Lower leg skin (tissue), 4 donors: ENCODE measurements around the gene SOWAHA. TPM values are rescaled to one million over a fixed set of nuclear protein-coding genes. Genes with fewer than 3 reads are reported as not detected.
A peak's percentile ranks its signal among the peaks of the same experiment; 100 is the strongest.

Source experiments
- DNase-seq, 2 donors: peaks; one replicate each; pipeline ENCODE4 v3.0.0-alpha.2; 2019; ENCODE audit warnings: low spot score in 2 of 2
- H3K4me3 ChIP-seq: fragments of 200-600 bp; sonication (generic); 2 replicates; pipeline ENCODE4 v1.5.1; 2017; ENCODE audit warnings: mild to moderate bottlenecking, low read depth; ENCODE audit not compliant: poor library complexity, severe bottlenecking
- CTCF ChIP-seq, 3 donors: fragments of 450-650 bp; IDR thresholded peaks; one replicate each; pipeline ENCODE4 v1.5.1; 2016; ENCODE audit warnings: antibody characterized with exemption in 3 of 3, mild to moderate bottlenecking in 3 of 3, moderate library complexity in 2 of 3
- POLR2A ChIP-seq, 2 donors: fragments of 450-650 bp; IDR thresholded peaks; one replicate each; pipeline ENCODE4 v1.6.1; 2016 to 2017; ENCODE audit warnings: antibody characterized with exemption in 2 of 2, mild to moderate bottlenecking in 1 of 2, moderate library complexity in 1 of 2
- WGBS, 2 donors: methylation state at CpG; one replicate each; pipeline ENCODE4 v1.1.5; 2018; 5-methylcytosine and 5-hydroxymethylcytosine counted together
- intact Hi-C: fragments of 100-400 bp; cut with DNase I; formaldehyde crosslinking; loops from one replicate; pipeline ENCODE4 v1.15.0; 2023; ENCODE audit warnings: low total_unique reads
- total RNA-seq, 4 donors: library from RNA; depleted of rRNA; stranded (reverse); fragments of >200 nt; gene quantifications; one replicate each; pipeline ENCODE4 v1.1.0, GENCODE V29; 2016

Gene SOWAHA
- total RNA-seq, 4 donors from 2014 or later: 0.08 to 1.0 (median 0.79) TPM

GRCh38 chr5:132813599-132814502 is 749 bp downstream of the SOWAHA start:
- TF ChIP-seq CTCF (IDR thresholded peaks at IDR 0.05) (no peak), POLR2A (IDR thresholded peaks at IDR 0.05) (no peak)
- intact Hi-C loops: loop anchor here (10.0 kb wide), 2 partner anchors 59 to 289 kb away; no protein-coding TSS in a partner anchor
- H3K4me3 ChIP-seq: no peak overlapping the region
- WGBS, 2 donors: 0% methylated on average over 2 to 17 of the region's 110 CpGs
- DNase-seq: peak in 1 of 2 donors; percentile 83

- no peak for DNase-seq
- intact Hi-C loops: loop anchor here (10.0 kb wide), 2 partner anchors 60 to 290 kb away; no protein-coding TSS in a partner anchor
- 96 to 97% methylated on average over 7 to 30 of the region's 81 CpGs for WGBS, 2 donors
- TF ChIP-seq CTCF (IDR thresholded peaks at IDR 0.05): no peak
- TF ChIP-seq POLR2A (IDR thresholded peaks at IDR 0.05): no peak
- H3K4me3 ChIP-seq: no peak overlapping the region
These were observed 1.6 kb downstream of the SOWAHA start for GRCh38 chr5:132814503-132815294.

GRCh38 chr5:132815454-132815853 is 2.4 kb downstream of the SOWAHA start:
- H3K4me3 ChIP-seq: no peak overlapping the region
- 96 to 98% methylated on average over 1 of the region's 1 CpG for WGBS, 2 donors
- intact Hi-C loops: loop anchor here (10.0 kb wide), 2 partner anchors 61 to 291 kb away; no protein-coding TSS in a partner anchor
- TF ChIP-seq CTCF (IDR thresholded peaks at IDR 0.05) (no peak), POLR2A (IDR thresholded peaks at IDR 0.05) (no peak)
- DNase-seq: no peak

DNA sequence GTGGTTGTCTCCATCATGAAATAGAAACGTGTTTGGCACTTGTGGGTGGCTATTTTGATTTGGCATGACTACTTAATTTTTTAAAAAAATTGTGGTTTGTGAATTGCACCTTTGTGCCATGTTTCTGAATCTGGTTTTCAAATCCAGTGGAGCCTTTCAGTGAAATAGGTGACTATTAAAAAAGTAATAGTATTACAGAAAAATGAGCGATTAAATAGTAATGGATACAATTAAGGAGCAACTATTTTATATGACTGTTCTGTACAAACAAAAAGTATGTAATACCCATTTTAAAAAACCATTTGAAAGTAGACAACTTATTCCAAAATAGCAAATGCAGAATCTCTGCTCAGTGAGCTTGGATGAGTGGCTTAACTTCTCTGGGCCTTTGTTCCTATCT is 3.0 kb downstream of the SOWAHA start:
- no peak overlapping the region for H3K4me3 ChIP-seq
- 83 to 84% methylated on average over 2 of the region's 2 CpGs for WGBS, 2 donors
- intact Hi-C loops: loop anchor here (10.0 kb wide), 2 partner anchors 61 to 291 kb away; no protein-coding TSS in a partner anchor
- no peak for TF ChIP-seq POLR2A (IDR thresholded peaks at IDR 0.05)
- no peak for TF ChIP-seq CTCF (IDR thresholded peaks at IDR 0.05)
- no peak for DNase-seq

DNA sequence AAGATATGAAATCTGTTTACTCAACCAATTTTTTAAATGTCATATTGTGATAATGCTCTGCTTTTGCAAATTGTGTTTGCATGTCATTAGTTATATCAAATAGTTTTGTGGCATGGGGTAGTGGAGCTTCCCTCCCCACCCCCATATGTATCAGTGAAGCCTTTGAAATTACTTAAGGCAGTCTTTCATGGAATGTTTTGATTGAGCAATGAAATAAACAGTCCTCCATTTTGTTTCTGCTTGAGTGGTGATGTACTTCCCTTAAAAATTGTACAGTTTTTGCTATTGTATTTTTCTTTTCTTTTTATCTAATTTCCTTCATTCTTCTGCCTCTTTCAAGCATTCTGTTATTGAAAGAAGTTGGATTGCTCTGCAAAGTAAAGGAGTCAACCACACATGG is 3.5 kb downstream of the SOWAHA start:
- TF ChIP-seq CTCF (IDR thresholded peaks at IDR 0.05) (no peak), POLR2A (IDR thresholded peaks at IDR 0.05) (no peak)
- intact Hi-C loops: loop anchor here (10.0 kb wide), 2 partner anchors 62 to 292 kb away; no protein-coding TSS in a partner anchor
- H3K4me3 ChIP-seq: no peak overlapping the region
- no peak for DNase-seq
